Stimulated activated CD4-positive, alpha-beta T cell treated with anti-CD3 and anti-CD28 coated beads, TNF-alpha, amount 100 ng/mL, for 1 hour (primary cell): ENCODE results near the gene OGFOD2.

Experiments used
- DNase-seq, 3 donors: peaks; one replicate each; pipeline ENCODE4 v3.0.0-alpha.2; 2020; ENCODE audit warnings: low read depth in 3 of 3, low spot score in 1 of 3

The OGFOD2 gene

GRCh38 chr12:122976648-122976975 is 1.6 kb downstream of the OGFOD2 start:
- DNase-seq: no peak

DNA sequence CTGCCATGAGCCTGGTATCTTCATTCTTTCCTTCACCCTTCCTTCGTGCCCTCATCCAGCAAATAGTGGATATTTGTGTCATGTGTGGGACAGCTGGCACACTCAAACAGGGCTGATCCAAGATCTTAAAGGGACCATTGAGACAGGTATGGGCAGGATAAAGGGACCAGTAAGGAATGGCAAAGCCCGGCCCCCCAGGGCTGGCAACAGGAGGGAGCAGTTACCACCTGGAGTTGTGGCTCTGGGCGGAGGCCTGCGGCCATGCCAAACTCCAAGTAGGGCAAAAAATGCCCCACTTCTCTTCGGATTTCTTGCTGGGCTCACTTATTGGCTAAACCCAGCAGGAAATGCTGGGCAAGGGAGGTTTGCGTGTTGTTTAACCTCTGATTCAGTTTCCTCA is 2.1 kb downstream of the OGFOD2 start:
- DNase-seq: no peak

DNA sequence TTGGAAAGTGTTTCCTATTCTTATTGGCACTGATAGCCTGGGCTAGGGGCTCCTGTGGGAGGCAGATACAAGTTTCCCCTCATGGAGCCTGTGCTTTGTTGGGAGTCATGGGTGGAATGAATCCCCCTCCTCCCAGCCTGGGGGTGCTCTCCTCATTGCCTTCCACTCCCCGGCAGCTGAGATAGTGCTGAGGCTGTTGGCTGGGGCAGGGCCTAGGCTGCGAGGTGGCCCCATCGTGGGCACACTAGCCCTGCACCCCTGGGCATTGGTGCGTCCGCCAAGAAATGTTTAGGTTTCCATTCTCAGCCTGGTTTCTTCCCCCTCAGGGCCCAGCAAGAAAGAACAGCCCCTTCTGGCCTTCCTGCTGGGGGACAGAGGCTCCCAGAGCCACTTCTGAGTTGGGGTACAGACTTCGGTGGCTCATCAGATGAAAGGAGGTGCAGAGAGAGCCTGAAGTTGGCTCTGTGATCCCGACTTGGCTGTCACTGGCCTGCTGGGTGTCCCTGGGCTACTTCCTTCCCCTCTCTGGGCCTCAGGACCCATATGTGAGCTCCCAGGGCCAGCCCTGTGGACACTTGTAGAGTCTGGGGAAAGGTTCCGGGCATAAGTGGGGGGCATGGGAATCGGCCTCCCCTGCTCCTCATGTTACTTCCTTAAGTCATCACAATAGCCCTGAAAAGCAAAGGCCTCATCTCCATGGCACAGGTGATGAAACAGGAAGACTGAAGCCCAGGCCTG is 2.8 kb downstream of the OGFOD2 start:
- DNase-seq: no peak

- DNase-seq: no peak
Measured at GRCh38 chr12:122978507-122978955, 3.5 kb downstream of the OGFOD2 start.

DNA sequence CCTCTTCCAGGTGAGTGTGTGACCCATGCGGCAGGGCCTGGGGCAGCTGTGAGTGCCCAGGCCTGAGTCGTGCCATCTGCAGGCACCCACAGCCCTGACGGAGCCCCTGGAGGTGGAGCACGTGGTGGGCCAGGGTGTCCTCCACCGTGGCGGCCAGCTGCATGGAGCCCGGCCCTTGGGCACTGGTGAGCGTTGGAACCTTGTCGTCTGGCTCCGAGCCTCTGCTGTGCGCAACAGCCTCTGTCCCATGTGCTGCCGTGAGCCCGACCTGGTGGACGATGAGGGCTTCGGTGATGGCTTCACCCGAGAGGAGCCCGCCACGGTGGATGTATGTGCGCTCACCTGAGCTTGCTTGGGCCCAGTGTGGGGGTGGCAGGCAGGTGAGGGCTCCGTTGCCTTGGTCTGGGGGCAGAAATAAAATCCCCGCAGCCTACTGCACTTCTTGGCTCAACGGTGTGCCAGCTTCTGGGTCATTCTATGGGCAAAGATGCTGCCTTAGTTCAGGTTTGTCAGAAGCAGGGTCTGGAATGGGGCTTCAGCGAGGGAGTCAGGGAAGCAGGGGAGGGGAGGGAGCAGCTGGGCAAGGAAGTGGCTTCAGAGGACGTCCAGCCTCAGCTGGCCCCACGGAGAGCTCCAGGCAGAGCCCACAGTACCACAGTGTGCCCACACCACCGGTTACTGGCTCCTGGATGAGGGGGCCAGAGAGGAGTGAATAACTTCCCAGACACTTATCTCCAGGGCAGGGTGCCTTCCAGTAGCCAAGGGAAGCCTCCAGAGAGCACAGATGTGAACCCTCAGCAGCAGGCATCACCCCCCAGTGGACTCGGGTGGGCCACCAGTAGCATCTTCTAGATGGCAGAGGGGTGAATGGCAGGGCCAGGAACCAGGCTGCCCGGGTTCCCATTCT is 4.2 kb downstream of the OGFOD2 start:
- no peak for DNase-seq

DNA sequence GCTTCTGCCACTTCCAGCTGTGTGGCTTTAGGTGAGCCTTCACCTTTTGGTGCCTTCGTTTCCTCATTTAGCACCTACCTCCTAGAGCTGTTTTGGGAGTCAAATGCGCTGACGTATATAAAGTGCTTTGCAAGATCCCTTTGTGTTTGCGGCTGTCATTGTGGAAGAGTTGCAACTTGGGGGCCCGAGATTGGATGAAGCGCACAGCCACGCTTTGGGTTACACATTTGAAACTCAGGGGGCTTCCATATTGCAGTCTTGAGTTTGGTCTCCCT is 4.8 kb downstream of the OGFOD2 start:
- no peak for DNase-seq

- DNase-seq: peak in 2 of 3 donors; percentile 26 to 58
Measured at GRCh38 chr12:122980183-122981035, 5.4 kb downstream of the OGFOD2 start, which contains the start of gene ARL6IP4. ARL6IP4 (plus strand) TSS chr12:122980681; CDS start chr12:122981140, 459 bp downstream.

DNA sequence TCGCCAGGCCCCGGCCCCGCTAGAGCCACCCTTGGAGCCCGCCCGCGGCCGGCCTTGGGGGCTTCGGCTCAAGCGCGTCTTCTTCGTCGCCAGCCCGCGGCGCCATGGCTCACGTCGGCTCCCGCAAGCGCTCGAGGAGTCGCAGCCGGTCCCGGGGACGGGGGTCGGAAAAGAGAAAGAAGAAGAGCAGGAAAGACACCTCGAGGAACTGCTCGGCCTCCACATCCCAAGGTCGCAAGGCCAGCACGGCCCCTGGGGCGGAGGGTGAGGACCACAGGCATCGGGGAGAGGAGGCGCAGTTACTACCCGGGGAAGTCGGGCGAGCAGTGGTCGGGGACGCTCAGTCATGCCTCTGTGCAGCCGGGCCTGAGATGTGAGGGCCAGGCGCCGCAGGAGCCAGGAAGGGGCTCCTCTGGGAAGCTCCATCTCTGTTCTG is 6.0 kb downstream of the OGFOD2 start:
- DNase-seq: no peak

DNA sequence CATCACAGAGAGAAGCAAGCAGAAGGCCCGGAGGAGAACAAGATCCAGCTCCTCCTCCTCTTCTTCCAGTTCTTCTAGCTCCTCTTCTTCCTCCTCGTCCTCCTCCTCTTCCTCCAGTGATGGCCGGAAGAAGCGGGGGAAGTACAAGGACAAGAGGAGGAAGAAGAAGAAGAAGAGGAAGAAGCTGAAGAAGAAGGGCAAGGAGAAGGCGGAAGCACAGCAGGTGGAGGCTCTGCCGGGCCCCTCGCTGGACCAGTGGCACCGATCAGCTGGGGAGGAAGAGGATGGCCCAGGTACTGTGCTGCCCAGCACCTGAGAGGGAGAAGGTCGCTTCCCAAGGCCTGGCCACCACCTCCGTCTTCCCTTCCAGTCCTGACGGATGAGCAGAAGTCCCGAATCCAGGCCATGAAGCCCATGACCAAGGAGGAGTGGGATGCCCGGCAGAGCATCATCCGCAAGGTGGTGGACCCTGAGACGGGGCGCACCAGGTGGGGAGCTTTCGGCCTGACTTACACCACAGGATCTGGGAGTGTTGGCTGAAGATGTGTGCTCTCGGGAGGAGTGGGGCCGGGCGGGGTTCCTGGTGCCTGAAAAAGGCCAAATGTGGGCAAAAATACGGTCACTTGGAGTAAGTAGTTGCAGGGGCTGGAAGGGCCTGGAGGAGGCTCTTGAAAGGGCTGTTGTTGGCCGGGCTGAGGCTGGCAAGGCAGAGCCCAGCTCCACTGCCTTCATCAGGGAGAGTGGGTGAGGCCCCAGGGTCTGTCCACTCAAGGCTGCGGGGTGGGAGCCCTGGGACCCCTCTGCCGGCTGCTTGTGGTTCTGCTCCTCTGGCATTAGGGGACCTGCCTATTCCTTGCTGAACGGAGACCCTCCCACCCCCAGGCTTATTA is 6.8 kb downstream of the OGFOD2 start:
- no peak for DNase-seq

- DNase-seq: no peak
Measured at GRCh38 chr12:122982477-122982815, 7.4 kb downstream of the OGFOD2 start.

DNA sequence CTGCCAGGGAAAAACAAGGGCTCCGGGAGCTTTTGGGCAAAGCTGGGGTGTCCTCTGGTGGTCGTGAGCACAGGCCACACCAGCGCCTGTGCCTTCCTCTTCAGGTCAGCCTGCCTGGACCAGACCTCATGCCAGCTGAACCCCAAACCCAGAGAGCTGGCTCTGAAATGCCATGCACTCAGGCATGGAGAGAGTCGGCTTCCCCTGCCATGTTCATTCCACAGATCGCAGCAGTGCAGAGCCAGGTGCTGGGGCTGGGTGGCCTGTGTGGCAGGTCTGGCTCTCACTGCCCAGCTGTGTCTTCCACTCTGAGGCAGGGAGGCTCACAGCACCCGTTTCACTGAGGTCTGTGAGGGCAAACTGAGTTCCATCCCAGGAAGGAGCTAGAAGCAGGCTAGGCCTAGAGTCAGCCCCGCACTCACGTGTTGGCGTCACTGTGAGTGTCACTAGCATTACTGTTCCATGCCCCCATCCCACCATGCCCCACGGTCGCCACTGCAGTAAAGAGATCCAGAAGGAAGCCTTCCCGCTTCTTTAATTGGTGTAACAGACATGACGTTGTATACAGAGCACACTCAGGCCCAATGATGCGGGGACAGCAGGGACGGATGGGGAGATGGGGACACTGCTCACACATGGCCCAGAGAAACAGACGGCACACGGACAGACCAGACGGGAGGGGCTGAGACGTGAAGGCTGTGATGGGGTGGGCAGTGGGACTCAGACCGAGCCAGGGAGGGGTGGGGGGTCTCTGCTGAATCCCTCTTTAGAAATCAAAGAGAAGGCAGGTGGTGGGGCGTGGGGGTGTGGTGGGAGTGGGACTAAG is 8.1 kb downstream of the OGFOD2 start:
- DNase-seq: no peak

GRCh38 chr12:122983789-122984515 is 8.9 kb downstream of the OGFOD2 start:
- DNase-seq: no peak

GRCh38 chr12:122984612-122985337 is 9.7 kb downstream of the OGFOD2 start:
- no peak for DNase-seq

GRCh38 chr12:122985338-122986257 is 10.6 kb downstream of the OGFOD2 start:
- DNase-seq: no peak

- DNase-seq: no peak
Measured at GRCh38 chr12:122986258-122986871, 11.3 kb downstream of the OGFOD2 start.

DNA sequence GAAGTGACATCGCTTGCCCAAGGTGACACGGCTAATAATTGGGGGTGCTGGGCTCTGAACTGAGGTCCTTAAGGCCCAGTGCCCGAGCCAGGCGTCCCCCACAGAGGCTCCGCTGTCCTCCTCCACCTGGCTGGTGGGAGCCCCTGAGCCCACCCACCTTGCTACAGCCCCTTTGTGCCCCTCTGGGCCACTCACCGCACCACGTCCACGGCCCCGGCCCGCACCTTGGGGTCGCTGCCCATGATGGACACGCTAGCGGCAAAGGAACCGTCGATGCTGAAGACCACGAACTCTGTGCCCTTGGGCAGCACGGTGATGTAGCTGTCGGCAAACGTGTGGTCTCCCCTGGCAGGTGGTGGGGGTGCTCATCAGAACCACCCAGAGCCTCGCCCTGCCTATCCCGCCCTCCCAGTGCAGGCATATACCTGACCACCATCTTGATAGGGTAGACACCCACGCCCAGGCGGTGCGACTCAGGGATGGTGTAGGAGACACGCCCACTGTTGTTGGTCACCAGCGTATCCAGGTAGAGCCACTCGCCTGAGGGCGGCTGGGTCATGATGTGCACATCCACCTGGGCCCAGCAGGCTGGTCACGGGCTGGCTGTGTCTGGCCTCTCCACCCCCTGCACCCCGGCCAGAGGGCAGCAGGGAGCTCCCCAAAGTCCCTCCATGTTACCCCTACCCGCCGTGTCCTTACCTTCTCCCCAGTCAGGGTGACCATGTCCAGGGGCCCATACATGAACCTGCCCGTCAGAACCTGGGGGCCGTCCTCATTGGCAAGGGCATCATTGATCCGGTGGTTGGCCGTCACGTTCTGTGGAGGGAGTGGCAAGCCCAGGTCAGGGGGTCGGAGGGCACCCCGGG is 12.3 kb downstream of the OGFOD2 start:
- no peak for DNase-seq
